ENCODE measurements around the gene MDFIC2. TPM values are rescaled to one million over a fixed set of nuclear protein-coding genes. Genes with fewer than 3 reads are reported as not detected.

MDFIC2 gene
- total and polyA plus RNA-seq, 2 of the 13 experiments (the other 11 are each of a cell fraction or from before 2014, with no cell fraction given) = not detected

DNA sequence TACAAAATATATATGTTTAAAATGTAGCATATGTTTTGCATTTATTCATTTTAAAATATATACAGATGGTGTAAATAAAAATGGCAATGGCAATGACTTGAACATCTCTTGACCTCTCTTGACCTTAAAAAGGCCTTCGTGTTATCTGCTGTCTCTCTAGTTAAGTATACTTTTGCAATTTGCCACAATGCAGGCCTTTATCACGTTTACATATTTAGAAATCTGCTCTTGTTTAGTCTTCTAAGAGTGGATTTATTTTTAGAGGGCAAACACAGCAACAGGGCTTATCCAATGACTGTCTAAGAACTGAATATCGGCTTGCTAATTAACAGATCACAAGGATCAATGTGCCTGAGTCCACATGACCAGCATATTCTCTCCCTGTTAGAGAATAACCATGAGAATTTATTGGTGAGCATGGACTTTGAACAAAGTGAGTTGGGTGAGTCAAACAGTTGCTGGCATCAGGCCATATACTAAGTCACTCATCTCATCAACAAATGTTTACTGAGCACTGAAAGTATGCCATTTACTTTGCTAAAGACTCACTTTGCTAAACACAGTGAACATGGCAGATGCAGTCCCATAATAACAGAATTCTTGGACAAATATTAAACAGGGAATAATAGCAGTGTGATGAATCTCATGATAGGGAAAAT is 48.2 kb downstream of the MDFIC2 start (continued):
- TF ChIP-seq ZNF589 (CRISPR knock-in tag; conservative IDR thresholded peaks at IDR 0.05) (no peak), KLF16 (CRISPR knock-in tag; IDR thresholded peaks at IDR 0.05) (0 out of 4 replicates have a peak, but pooled peaks of 1 of the 2 experiments have one; percentile 19), ZNF274 (CRISPR knock-in tag; IDR thresholded peaks at IDR 0.05) (no peak)

DNA sequence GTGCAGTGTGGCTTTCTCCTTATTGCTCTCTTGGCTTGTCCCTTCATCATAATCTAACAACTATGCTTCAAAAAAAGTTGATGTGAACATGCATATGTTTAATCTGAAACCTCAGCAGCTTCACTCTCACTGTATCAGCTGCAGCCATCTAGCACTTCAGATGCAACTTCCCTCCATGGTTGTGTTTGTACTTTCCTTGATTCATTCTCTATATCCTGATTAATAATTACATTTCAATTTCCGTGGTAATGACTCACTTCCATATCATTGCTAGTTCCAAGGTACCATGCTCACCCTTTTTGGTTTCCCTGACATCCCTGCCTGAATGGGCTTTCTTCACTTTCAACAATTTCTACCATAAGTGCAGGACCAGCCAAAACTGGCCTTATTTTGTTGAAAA is 51.2 kb downstream of the MDFIC2 start:
- H3K79me2 ChIP-seq (ENCODE audit: insufficient read depth, low read length) = no peaks in the 10 kb centered on the region
- no peak for ATAC-seq
- in situ Hi-C loops (cut with HindIII; ENCODE audit: extremely low pct_ligation_motif_present, low pct_unique_long_range_greater_than_20kb) = no loop called here
- no peaks in the 10 kb centered on the region for H3K36me3 ChIP-seq (replicated peaks in 1 of 2; ENCODE audit: control insufficient read depth in 1 of 2, insufficient read depth in 2 of 2, low read length in 2 of 2)
- no peak overlapping the region for H3K9ac ChIP-seq (ENCODE audit: insufficient read depth, low read depth, low read length)
- BruUV-seq (replicated peaks) = no TSS peak
- H3K4me1 ChIP-seq (ENCODE audit: insufficient read depth, low read length) = peaks cover 10% of the 10 kb centered on the region
- H4K20me1 ChIP-seq (ENCODE audit: insufficient read depth, low read length) = no peaks in the 10 kb centered on the region
- WGBS (ENCODE audit: low lambda C conversion rate) = 0% methylated on average over 1 of the region's 1 CpG
- H3K27me3 ChIP-seq (ENCODE audit: control insufficient read depth in 1 of 2, insufficient read depth in 2 of 2, low read length in 2 of 2) = no peaks in the 10 kb centered on the region
- TF ChIP-seq MIXL1 (CRISPR knock-in tag; IDR thresholded peaks at IDR 0.05) (no peak), NR2F1 (CRISPR knock-in tag; IDR thresholded peaks at IDR 0.05) (no peak), MEIS2 (CRISPR knock-in tag; IDR thresholded peaks at IDR 0.05) (no peak), CREB3 (CRISPR knock-in tag; IDR thresholded peaks at IDR 0.05) (no peak), ZNF790 (CRISPR knock-in tag; IDR thresholded peaks at IDR 0.05; ENCODE audit: borderline replicate concordance) (no peak)
- no peaks in the 10 kb centered on the region for H3K9me3 ChIP-seq (ENCODE audit: low read length)
- no peak for DNase-seq (ENCODE audit: low spot score)
- H3K4me2 ChIP-seq (ENCODE audit: low read depth, low read length) = no peak overlapping the region
- no peak overlapping the region for H2AFZ ChIP-seq (ENCODE audit: low read length)
- no peak overlapping the region for H3K27ac ChIP-seq (ENCODE audit: extremely low read length, insufficient read depth, low read length)
- CTCF ChIA-PET (ENCODE audit: low intra/inter-chr PET ratio, low total read pairs) = no interaction called here
- H3K4me3 ChIP-seq (replicated peaks in 1 of 3; ENCODE audit: insufficient read depth in 1 of 3, low read depth in 2 of 3, low read length in 3 of 3) = no peak overlapping the region
- intact Hi-C loops (cut with micrococcal nuclease; ENCODE audit: unreplicated experiment) = no loop called here
- no peak for FAIRE-seq
- POLR2A ChIA-PET = no interaction called here
